ENCODE results near the gene UVRAG.

The UVRAG gene

DNA sequence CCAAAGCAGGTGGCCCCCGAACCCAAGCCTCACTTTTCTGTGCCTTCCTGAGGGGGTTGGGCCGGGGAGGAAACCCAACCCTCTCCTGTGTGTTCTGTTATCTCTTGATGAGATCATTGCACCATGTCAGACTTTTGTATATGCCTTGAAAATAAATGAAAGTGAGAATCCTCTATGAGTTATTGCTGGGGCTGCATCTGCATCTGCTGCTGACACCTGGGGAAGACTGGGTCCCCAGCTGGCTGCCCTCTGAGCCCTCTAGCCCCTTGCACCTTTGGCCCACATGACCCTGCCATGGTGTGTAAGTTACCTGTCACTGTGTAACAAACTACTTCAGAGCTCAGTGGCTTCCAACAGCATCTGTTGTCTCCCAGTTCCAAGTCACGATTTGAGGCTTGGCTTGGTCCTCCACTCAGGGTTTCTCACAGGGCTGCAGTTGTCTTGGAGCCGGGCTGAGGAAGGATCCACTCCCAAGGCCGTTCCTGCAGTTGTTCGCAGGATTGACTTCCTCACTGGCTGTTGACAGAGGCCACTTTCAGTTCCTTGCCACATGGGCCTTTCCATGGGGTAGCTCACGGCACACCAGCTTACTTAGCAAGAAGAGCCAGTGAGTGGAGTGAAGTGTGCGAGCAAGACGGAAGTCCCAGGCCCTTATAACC, 13.5 kb upstream of the UVRAG start:
- Histone ChIP-seq H3K9me3 (no peaks in the 10 kb centered on the region), H3K36me3 (no peaks in the 10 kb centered on the region), H3K4me3 (ENCODE audit: low read depth, low read length) (no peak overlapping the region), H3K4me1 (no peaks in the 10 kb centered on the region), H3K27me3 (no peaks in the 10 kb centered on the region)
- no peak for DNase-seq
- TF ChIP-seq, protein P1, sequence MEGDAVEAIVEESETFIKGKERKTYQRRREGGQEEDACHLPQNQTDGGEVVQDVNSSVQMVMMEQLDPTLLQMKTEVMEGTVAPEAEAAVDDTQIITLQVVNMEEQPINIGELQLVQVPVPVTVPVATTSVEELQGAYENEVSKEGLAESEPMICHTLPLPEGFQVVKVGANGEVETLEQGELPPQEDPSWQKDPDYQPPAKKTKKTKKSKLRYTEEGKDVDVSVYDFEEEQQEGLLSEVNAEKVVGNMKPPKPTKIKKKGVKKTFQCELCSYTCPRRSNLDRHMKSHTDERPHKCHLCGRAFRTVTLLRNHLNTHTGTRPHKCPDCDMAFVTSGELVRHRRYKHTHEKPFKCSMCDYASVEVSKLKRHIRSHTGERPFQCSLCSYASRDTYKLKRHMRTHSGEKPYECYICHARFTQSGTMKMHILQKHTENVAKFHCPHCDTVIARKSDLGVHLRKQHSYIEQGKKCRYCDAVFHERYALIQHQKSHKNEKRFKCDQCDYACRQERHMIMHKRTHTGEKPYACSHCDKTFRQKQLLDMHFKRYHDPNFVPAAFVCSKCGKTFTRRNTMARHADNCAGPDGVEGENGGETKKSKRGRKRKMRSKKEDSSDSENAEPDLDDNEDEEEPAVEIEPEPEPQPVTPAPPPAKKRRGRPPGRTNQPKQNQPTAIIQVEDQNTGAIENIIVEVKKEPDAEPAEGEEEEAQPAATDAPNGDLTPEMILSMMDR (IDR thresholded peaks at IDR 0.05; ENCODE audit: low read depth, low read length) = no peak

DNA sequence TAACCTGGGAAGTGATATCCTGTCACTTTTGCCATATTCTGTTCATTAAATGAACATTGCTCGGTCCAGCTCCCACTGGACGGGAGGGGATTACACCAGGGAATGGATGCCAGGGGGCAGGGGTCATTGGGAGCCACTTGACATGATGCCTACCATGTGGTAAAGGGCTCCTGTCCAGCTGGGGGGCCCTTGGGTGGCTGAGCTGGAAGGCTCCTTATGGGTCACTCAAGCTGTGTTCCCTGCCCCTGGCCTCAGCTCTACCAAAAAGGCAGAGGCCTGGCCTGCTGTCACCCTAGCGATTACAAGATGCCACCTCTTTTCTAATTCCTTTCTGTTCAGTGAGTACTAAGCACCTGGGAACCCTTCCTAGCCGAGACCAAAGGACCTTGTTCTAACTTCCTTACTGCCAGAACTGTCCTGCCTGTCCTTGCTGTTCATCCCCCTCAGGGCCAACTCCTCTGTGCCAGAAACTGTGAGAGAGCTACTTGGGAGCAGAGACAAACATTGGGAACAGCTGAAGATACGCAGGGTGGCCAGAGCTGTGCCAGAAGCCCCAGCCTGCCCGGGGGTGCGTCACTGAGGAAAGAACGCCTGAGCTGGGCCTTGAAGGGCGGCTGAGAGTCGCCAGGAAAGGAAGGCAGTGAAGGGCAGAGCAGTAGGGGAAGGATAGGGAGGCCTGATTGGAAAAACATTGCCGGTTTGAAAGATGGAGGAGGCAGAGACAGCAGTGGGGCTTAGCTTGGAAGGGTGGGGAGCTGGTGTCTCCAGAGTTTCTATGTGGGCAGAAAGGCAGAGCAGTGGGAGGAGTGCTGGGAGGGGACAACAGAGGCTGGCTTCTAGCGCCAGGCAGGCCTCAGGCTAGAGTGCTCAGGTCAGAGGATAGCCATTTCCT, 12.7 kb upstream of the UVRAG start:
- no peaks in the 10 kb centered on the region for H3K27me3 ChIP-seq
- H3K4me1 ChIP-seq = no peaks in the 10 kb centered on the region
- H3K4me3 ChIP-seq (ENCODE audit: low read depth, low read length) = no peak overlapping the region
- no peak for DNase-seq
- TF ChIP-seq, protein P1 (IDR thresholded peaks at IDR 0.05; ENCODE audit: low read depth, low read length) = no peak
- no peaks in the 10 kb centered on the region for H3K36me3 ChIP-seq
- H3K9me3 ChIP-seq = no peaks in the 10 kb centered on the region

DNA sequence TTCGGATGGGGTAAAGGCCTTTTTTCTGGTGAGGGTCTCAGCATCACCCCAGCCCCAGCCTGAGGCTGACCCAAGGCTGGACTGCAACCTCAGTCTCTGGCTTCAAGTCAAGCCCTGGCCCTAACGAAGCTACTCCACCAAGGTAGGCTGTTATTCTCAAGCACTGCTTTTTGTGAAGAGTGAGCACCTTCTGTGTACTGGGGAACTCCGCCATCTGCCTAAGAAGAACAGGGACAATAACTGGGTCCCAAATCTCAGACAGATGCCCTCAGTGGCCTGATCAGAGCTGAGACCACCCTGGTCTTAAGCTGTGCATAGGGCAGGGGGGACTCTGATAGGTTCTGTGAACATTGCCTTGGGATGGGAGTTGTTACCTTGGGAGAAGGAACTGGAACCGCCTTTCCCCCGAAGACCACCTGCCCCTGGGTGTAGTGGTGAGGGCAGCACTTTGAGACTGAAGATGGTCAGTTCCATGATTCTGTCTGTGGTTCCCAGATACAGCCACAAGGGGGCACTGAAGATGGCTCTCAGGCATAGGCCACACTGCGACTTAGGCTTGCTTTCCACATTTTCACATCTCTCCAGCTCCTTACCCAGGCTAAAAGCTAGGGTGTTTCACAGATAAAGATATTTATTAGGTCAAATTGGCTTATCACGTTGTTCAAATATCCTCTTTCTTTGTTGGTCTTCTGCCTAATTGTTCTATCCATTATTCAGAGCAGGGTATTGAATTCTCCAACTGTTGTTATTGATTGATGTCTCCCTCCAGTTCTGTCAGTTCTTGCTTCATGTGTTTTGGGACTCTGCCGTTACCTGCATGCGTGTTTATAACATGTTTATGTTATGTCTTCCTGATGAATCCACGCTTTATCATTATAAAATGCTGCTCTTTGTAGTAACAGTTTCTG, 11.8 kb upstream of the UVRAG start:
- no peaks in the 10 kb centered on the region for H3K36me3 ChIP-seq
- DNase-seq = peak; percentile 76
- H3K4me3 ChIP-seq (ENCODE audit: low read depth, low read length) = no peak overlapping the region
- H3K27me3 ChIP-seq = no peaks in the 10 kb centered on the region
- no peaks in the 10 kb centered on the region for H3K9me3 ChIP-seq
- no peaks in the 10 kb centered on the region for H3K4me1 ChIP-seq
- TF ChIP-seq, protein P1 (IDR thresholded peaks at IDR 0.05; ENCODE audit: low read depth, low read length) = peak; percentile 98

DNA sequence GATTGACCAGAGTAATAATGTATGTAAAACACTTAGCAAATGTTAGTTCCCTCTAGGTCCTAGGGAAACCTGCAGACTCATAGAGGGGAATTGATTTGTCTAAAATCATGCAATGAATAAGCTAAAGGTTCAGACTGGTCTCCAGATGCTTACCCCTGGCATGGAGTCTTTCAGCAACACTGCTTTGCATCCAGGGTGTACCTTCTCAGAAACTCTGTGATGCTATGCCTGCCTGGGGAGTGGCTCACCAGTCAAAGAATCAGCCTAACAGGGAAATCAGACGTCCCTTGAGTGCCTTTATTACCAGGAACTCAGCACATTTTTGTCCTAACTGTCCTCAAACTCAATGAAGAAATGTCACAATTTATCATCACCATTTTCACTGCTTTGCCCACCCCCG, 5.9 kb upstream of the UVRAG start:
- H3K4me1 ChIP-seq = no peaks in the 10 kb centered on the region
- H3K27me3 ChIP-seq = no peaks in the 10 kb centered on the region
- no peaks in the 10 kb centered on the region for H3K36me3 ChIP-seq
- H3K9me3 ChIP-seq = no peaks in the 10 kb centered on the region
- DNase-seq = no peak
- no peak overlapping the region for H3K4me3 ChIP-seq (ENCODE audit: low read depth, low read length)
- TF ChIP-seq, protein P1 (IDR thresholded peaks at IDR 0.05; ENCODE audit: low read depth, low read length) = no peak

DNA sequence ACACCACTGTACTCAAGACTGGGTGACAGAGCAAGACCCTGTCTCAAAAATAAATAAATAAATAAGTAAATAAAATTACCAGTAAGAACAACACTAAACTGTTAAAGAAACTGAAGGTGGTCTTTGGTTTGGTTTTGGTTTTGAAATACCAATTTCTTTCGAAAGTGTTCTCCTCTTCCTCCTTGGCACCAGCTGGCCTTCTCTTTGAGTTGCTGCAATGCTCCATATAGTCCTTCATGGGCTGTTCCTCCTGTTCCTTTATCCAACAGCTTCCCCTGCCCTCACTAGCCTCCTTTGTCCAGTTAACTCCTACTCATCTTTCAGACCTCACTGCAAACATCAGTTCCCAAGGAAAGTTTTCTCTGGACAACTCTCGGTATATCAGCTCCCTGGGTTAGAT, 5.0 kb upstream of the UVRAG start:
- Histone ChIP-seq H3K9me3 (no peaks in the 10 kb centered on the region), H3K4me1 (no peaks in the 10 kb centered on the region), H3K4me3 (ENCODE audit: low read depth, low read length) (no peak overlapping the region), H3K36me3 (no peaks in the 10 kb centered on the region), H3K27me3 (no peaks in the 10 kb centered on the region)
- no peak for DNase-seq
- TF ChIP-seq, protein P1 (IDR thresholded peaks at IDR 0.05; ENCODE audit: low read depth, low read length) = no peak
